Omental fat pad (tissue), 4 donors: ENCODE results near the gene AKR1E2. TPM values are rescaled to one million over a fixed set of nuclear protein-coding genes. Genes with fewer than 3 reads are reported as not detected.

Experiments
- ATAC-seq: fragments of 150-250 bp; one replicate; pipeline ENCODE4 v1.9.1; 2016; ENCODE audit warnings: mild to moderate bottlenecking, moderate library complexity; ENCODE audit not compliant: low FRiP score
- DNase-seq: peaks from one replicate; pipeline ENCODE4 v3.0.0-alpha.2; 2019; ENCODE audit warnings: low spot score
- CTCF ChIP-seq, 3 donors: fragments of 450-650 bp; IDR thresholded peaks; one replicate each; pipeline ENCODE4 v1.5.1; 2016 to 2017; ENCODE audit warnings: antibody characterized with exemption in 3 of 3, mild to moderate bottlenecking in 3 of 3, moderate library complexity in 2 of 3
- total RNA-seq, 4 donors: library from RNA; depleted of rRNA; stranded (reverse); fragments of >200 nt; gene quantifications; one replicate each; pipeline ENCODE4 v1.1.0, GENCODE V29; 2016

AKR1E2 gene
- total RNA-seq, 4 donors from 2014 or later = 7.2 to 26.8 (median 8.9) TPM

GRCh38 chr10:4847561-4848355 lies 21.8 kb downstream of the AKR1E2 start:
- ATAC-seq (peak; percentile 56), DNase-seq (no peak)
- TF ChIP-seq CTCF (IDR thresholded peaks at IDR 0.05) = no peak

- no peak for DNase-seq
- no peak for ATAC-seq
- TF ChIP-seq CTCF (IDR thresholded peaks at IDR 0.05) = no peak
Measured at GRCh38 chr10:4848356-4849041, 22.5 kb downstream of the AKR1E2 start.

- ATAC-seq (no peak), DNase-seq (no peak)
- no peak for TF ChIP-seq CTCF (IDR thresholded peaks at IDR 0.05)
Measured at GRCh38 chr10:4849042-4849402, 23.0 kb downstream of the AKR1E2 start.

- TF ChIP-seq CTCF (IDR thresholded peaks at IDR 0.05) = peak in 2 of 3 donors; percentile 97 to 98
- ATAC-seq = peak; percentile 93
- peak; percentile 93 for DNase-seq
Measured at GRCh38 chr10:4849555-4850242, 23.7 kb downstream of the AKR1E2 start.

- no peak for DNase-seq
- no peak for TF ChIP-seq CTCF (IDR thresholded peaks at IDR 0.05)
- ATAC-seq = no peak
Measured at GRCh38 chr10:4850397-4850796, 24.4 kb downstream of the AKR1E2 start.

GRCh38 chr10:4851176-4851575 lies 25.2 kb downstream of the AKR1E2 start:
- no peak for DNase-seq
- no peak for TF ChIP-seq CTCF (IDR thresholded peaks at IDR 0.05)
- ATAC-seq = no peak
